Activated CD4-positive, CD25-positive, alpha-beta regulatory T cell treated with anti-CD3 and anti-CD28 coated beads, Interleukin-2, amount 50 U/mL, for 72 hours (primary cell): ENCODE measurements around the gene BEST4.
A peak's percentile ranks its signal among the peaks of the same experiment; 100 is the strongest.
"Not testable (repeated sequence)": the region's sequence is repeated elsewhere in the genome, so short reads cannot be mapped to it uniquely, and the experiment has no call there.

Experiments
- DNase-seq: peaks from one replicate; pipeline ENCODE4 v3.0.0; 2021

BEST4 gene

DNA sequence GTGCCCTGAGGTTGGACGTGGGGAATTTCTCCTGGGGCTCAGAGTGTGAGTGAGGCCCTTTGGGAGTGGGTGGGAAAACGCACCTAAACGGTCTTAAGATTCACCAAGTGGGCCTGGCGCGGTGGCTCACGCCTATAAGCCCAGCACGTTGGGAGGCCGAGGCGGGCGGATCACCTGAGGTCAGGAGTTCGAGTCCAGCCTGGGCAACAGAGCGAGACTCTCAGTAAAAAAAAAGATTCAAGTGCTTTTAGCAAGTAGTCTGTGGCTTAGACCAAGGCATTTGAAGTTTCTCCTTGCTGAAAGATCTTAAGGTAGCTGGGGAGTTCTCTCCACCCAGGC, 11.3 kb downstream of the BEST4 start:
- no peak for DNase-seq

DNA sequence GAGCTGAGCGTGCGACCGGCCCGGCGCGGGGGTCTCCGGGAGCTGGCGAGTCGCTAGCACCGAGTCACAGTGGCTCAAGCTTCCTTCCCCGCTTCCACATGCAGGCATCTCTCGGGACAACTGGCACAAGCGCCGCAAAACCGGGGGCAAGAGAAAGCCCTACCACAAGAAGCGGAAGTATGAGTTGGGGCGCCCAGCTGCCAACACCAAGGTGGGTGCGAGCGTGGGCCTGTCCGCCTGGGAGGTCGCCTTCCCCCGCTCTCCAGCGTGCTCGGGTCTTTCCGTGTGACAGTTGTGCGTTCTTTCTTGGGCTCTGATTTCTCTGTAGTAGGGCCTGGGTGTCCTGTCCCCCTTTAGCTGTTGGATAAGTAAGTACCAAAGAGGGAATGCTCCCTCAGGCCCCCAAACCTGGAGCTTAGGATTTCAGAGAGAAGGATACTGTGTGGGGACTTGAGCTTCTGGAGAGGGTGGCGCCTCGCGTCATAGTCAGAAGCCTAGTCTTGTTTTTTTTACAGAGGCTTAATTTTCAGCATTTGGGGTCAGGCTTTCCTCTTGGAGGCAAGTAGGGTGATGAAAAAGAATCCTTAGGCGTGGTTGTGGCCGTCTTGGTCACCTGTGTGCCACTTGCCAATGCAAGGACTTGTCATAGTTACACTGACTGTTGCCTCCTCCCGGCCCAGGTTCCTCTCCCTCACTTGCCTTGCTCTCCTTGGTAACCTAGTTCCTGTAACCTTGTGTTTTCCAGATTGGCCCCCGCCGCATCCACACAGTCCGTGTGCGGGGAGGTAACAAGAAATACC, 11.8 kb downstream of the BEST4 start:
- no peak for DNase-seq

- peak; percentile 87 for DNase-seq
Measured at GRCh38 chr1:44775078-44775929, 12.7 kb downstream of the BEST4 start, which contains the start of gene RPS8. RPS8 (plus strand) TSS chr1:44775540; CDS start chr1:44775597, 57 bp downstream.

- not testable (repeated sequence) for DNase-seq
Measured at GRCh38 chr1:44766421-44766820, 21.5 kb downstream of the BEST4 start.

GRCh38 chr1:44760876-44761275, 27.1 kb downstream of the BEST4 start:
- DNase-seq = no peak

DNA sequence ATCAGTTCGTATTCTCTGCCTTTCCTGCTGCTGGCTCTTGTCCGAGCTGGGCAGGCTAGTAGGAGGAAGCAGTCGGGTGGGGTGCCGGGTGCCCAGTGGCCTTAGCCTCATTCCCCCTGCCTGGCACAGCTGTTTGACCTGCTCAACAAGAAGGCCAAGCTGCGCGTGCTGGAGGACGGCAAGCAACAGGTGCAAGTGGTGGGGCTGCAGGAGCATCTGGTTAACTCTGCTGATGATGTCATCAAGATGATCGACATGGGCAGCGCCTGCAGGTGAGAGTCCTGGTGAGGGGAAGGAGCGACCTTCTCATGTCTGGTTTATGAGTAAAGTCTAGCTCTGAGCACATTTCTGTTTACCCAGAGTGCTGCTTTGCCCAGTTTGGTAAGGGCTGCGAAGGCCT, 28.9 kb downstream of the BEST4 start:
- no peak for DNase-seq

DNA sequence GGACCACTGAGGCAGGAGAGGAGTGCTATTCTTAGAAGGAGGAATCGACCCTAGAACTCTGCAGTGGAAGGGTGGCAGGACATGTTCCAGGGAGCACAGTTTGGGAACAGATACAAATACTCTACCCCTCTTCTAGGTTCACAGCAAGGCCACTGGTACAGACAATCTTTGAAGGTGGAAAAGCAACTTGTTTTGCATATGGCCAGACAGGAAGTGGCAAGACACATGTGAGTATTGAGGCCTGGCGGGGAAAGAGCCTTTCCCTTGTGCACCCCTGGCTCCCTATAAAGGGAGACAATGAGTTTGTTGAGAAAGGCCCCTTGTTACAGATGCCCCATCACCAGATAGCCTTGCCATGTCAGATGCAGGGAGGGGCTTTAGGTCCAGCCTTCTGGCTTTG, 30.6 kb downstream of the BEST4 start:
- DNase-seq = no peak

DNA sequence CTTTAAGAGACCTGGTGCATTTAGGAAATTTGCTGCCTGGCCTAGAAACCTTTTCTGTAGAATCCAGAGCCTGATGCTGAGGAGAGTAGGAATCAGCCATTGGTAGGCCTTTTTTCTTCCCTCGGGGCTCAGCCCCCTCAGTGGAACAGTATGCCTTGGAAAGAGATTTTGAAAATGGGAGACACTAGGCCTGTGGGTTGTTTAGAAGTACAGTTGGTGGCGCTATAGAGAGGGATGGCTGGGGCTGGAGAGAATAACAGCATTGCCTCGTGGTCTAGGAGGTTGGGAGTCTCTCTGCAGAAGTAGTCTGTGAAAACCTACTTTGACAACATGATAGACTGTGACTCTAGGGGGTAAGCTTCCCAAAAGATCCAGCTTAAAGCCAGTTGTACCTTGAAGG, 40.1 kb downstream of the BEST4 start:
- no peak for DNase-seq

GRCh38 chr1:44743211-44743610, 44.8 kb downstream of the BEST4 start:
- no peak for DNase-seq

- no peak for DNase-seq
Measured at GRCh38 chr1:44740179-44740617, 47.8 kb downstream of the BEST4 start.

DNA sequence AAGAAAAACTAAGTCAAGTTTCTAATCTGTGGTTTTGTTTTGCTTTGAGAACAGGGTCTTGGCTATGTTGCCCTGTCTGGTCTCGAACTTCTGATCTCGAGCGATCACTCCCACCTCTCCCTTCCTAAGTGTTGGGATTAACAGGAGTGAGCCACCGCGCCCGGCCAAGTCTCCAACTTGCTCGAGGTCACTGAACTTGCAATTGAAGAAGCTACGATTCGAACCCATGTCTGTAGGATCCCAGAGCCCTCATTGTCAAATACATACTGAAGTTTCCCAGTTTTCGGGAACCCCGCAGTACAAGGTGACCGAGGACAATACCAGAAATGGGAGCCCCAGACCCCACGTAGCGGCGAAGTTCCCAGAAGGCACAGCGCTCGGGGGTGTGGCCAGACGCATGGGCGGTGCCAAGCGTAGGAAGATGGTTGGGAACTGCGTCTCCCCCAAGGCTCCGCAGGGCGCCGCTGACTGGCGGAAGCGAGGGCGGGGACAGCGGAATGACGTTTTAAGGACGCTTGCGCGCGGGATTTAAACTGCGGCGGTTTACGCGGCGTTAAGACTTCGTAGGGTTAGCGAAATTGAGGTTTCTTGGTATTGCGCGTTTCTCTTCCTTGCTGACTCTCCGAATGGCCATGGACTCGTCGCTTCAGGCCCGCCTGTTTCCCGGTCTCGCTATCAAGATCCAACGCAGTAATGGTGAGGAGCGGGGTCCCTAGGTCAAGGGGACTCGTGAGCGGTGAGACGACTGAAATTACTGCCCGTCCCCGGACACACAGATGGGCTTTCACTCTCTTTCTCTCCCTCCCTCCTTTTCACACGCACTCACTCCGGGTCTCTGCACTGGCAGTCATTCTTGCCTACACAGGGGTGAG, 48.4 kb downstream of the BEST4 start, which contains the start of gene KIF2C:
Gene KIF2C, plus strand, starts transcription at position 531 of the 872 bp plus-strand sequence. Its CDS starts 96 bp downstream, at position 627.
- peak; percentile 96 for DNase-seq

DNA sequence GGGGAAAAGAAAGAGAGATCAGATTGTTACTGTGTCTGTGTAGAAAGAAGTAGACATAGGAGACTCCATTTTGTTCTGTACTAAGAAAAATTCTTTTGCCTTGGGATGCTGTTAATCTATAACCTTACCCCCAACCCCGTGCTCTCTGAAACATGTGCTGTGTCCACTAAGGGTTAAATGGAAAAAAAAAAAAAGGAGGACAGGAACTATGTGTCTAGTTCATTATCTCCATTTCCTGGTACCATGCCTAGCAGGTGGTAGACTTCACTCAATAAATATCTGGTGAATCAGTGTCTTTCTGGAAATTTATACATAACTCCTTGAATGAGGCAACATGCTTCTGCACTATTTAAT, 49.0 kb downstream of the BEST4 start:
- not testable (repeated sequence) for DNase-seq

- DNase-seq = no peak
Measured at GRCh38 chr1:44735992-44736391, 52.0 kb downstream of the BEST4 start.

DNA sequence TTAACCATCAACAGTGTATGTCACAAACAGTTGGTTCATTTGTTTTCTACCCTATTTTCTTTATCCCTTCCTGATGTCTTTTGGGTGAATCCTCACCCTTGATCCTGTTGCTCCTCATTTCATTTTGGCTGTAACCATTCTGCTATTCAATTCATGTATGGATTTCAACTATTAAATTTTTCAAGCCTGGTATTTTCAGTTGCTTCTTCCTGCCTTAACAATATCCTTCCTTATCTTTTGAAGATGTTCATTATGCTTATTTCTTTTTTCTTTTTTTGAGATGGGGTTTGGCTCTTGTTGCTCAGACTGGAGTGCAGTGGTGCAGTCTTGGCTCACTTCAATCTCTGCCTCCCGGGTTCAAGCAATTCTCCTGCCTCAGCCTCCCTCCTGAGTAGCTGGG, 54.2 kb downstream of the BEST4 start:
- DNase-seq = no peak
